IPS-20b (cell line): Measurements from ENCODE around the gene GBE1.

Source experiments
- H3K27ac ChIP-seq: one replicate; pipeline ENCODE4 v1.5.1; 2013; ENCODE audit warnings: low read length
- H3K27me3 ChIP-seq: 2 replicates; pipeline ENCODE4 v1.6.1; 2013; ENCODE audit warnings: mild to moderate bottlenecking, low read length, inconsistent platforms; ENCODE audit not compliant: insufficient read depth
- H3K36me3 ChIP-seq: 2 replicates; pipeline ENCODE4 v1.6.1; 2013; ENCODE audit warnings: low read depth, mild to moderate bottlenecking, inconsistent platforms, low read length, moderate library complexity; ENCODE audit not compliant: insufficient read depth
- H3K4me1 ChIP-seq: 2 replicates; pipeline ENCODE4 v1.6.1; 2013; ENCODE audit warnings: mild to moderate bottlenecking, control low read depth, inconsistent platforms, low read length, moderate library complexity; ENCODE audit not compliant: insufficient read depth
- H3K4me3 ChIP-seq: 2 replicates; pipeline ENCODE4 v1.5.1; 2013; ENCODE audit warnings: mild to moderate bottlenecking, low read length, inconsistent platforms
- H3K9ac ChIP-seq: 2 replicates; pipeline ENCODE4 v1.6.1; 2013; ENCODE audit warnings: low read depth, mild to moderate bottlenecking, inconsistent platforms, low read length, moderate library complexity
- H3K9me3 ChIP-seq: 2 replicates; pipeline ENCODE4 v1.6.1; 2013; ENCODE audit warnings: mild to moderate bottlenecking, low read depth, low read length, inconsistent platforms; ENCODE audit not compliant: insufficient read depth

The GBE1 gene

GRCh38 chr3:81760924-81761903 lies at the start of gene GBE1:
Gene GBE1, minus strand, starts transcription at chr3:81761645. Its CDS starts 128 bp downstream, at chr3:81761517.
- Histone ChIP-seq H3K9me3 (no peaks in the 10 kb centered on the region), H3K36me3 (no peaks in the 10 kb centered on the region), H3K4me3 (peak within 1 kb of the TSS; percentile 85), H3K4me1 (0 out of 2 replicates have a peak, but pooled peaks cover 4% of the 10 kb centered on the region), H3K9ac (peak within 1 kb of the TSS; percentile 85), H3K27ac (peak within 1 kb of the TSS; percentile 82), H3K27me3 (no peaks in the 10 kb centered on the region)

GRCh38 chr3:81808900-81809299 lies 47.5 kb upstream of the GBE1 start:
- Histone ChIP-seq H3K9ac (no peak overlapping the region), H3K9me3 (no peaks in the 10 kb centered on the region), H3K36me3 (no peaks in the 10 kb centered on the region), H3K4me1 (no peaks in the 10 kb centered on the region), H3K27me3 (no peaks in the 10 kb centered on the region), H3K4me3 (no peak overlapping the region), H3K27ac (no peak overlapping the region)

GRCh38 chr3:81799403-81799802 lies 38.0 kb upstream of the GBE1 start:
- H3K9me3 ChIP-seq: no peaks in the 10 kb centered on the region
- H3K36me3 ChIP-seq: no peaks in the 10 kb centered on the region
- H3K9ac ChIP-seq: no peak overlapping the region
- H3K27ac ChIP-seq: no peak overlapping the region
- H3K4me1 ChIP-seq: no peaks in the 10 kb centered on the region
- no peaks in the 10 kb centered on the region for H3K27me3 ChIP-seq
- no peak overlapping the region for H3K4me3 ChIP-seq

- Histone ChIP-seq H3K27me3 (no peaks in the 10 kb centered on the region), H3K36me3 (no peaks in the 10 kb centered on the region), H3K4me3 (no peak overlapping the region), H3K27ac (no peak overlapping the region), H3K9me3 (no peaks in the 10 kb centered on the region), H3K9ac (no peak overlapping the region), H3K4me1 (no peaks in the 10 kb centered on the region; the same call in 1 of the 2 replicates)
Observed at GRCh38 chr3:81793410-81793809, 32.0 kb upstream of the GBE1 start.

- Histone ChIP-seq H3K27ac (no peak overlapping the region), H3K27me3 (no peaks in the 10 kb centered on the region), H3K9ac (no peak overlapping the region), H3K4me3 (no peak overlapping the region), H3K4me1 (no peaks in the 10 kb centered on the region; the same call in 1 of the 2 replicates), H3K36me3 (no peaks in the 10 kb centered on the region), H3K9me3 (no peaks in the 10 kb centered on the region)
Observed at GRCh38 chr3:81790117-81790516, 28.7 kb upstream of the GBE1 start.

GRCh38 chr3:81789691-81790090 lies 28.2 kb upstream of the GBE1 start:
- Histone ChIP-seq H3K9me3 (no peaks in the 10 kb centered on the region), H3K4me1 (no peaks in the 10 kb centered on the region; the same call in 1 of the 2 replicates), H3K27me3 (no peaks in the 10 kb centered on the region), H3K27ac (no peak overlapping the region), H3K36me3 (no peaks in the 10 kb centered on the region), H3K4me3 (no peak overlapping the region), H3K9ac (no peak overlapping the region)

GRCh38 chr3:81788610-81789009 lies 27.2 kb upstream of the GBE1 start:
- no peaks in the 10 kb centered on the region; the same call in 1 of the 2 replicates for H3K4me1 ChIP-seq
- H3K9ac ChIP-seq: no peak overlapping the region
- H3K4me3 ChIP-seq: no peak overlapping the region
- H3K27me3 ChIP-seq: no peaks in the 10 kb centered on the region
- H3K27ac ChIP-seq: no peak overlapping the region
- H3K9me3 ChIP-seq: no peaks in the 10 kb centered on the region
- no peaks in the 10 kb centered on the region for H3K36me3 ChIP-seq

- Histone ChIP-seq H3K4me3 (no peak overlapping the region), H3K27me3 (no peaks in the 10 kb centered on the region), H3K9me3 (no peaks in the 10 kb centered on the region)
Observed at GRCh38 chr3:81788044-81788443, 26.6 kb upstream of the GBE1 start.

GRCh38 chr3:81782585-81782984 lies 21.1 kb upstream of the GBE1 start:
- H3K36me3 ChIP-seq: no peaks in the 10 kb centered on the region
- H3K9ac ChIP-seq: no peak overlapping the region
- H3K27me3 ChIP-seq: no peaks in the 10 kb centered on the region
- H3K4me1 ChIP-seq: no peaks in the 10 kb centered on the region
- no peak overlapping the region for H3K4me3 ChIP-seq
- no peaks in the 10 kb centered on the region for H3K9me3 ChIP-seq
- no peak overlapping the region for H3K27ac ChIP-seq

More at GRCh38 chr3:81788044-81788443, 26.6 kb upstream of the GBE1 start:
- no peak overlapping the region for H3K27ac ChIP-seq
- H3K36me3 ChIP-seq: no peaks in the 10 kb centered on the region
- H3K9ac ChIP-seq: no peak overlapping the region
- no peaks in the 10 kb centered on the region; the same call in 1 of the 2 replicates for H3K4me1 ChIP-seq

GRCh38 chr3:81778678-81779182 lies 17.3 kb upstream of the GBE1 start:
- H3K4me3 ChIP-seq: no peak overlapping the region
- no peaks in the 10 kb centered on the region for H3K4me1 ChIP-seq
- no peak overlapping the region for H3K27ac ChIP-seq
- H3K27me3 ChIP-seq: no peaks in the 10 kb centered on the region
- H3K36me3 ChIP-seq: no peaks in the 10 kb centered on the region
- H3K9me3 ChIP-seq: no peaks in the 10 kb centered on the region
- H3K9ac ChIP-seq: no peak overlapping the region

- no peaks in the 10 kb centered on the region for H3K27me3 ChIP-seq
- no peak overlapping the region for H3K4me3 ChIP-seq
- H3K36me3 ChIP-seq: no peaks in the 10 kb centered on the region
- H3K4me1 ChIP-seq: no peaks in the 10 kb centered on the region
- no peaks in the 10 kb centered on the region for H3K9me3 ChIP-seq
- H3K27ac ChIP-seq: no peak overlapping the region
- H3K9ac ChIP-seq: no peak overlapping the region
Observed at GRCh38 chr3:81776643-81777042, 15.2 kb upstream of the GBE1 start.

GRCh38 chr3:81770710-81771109 lies 9.3 kb upstream of the GBE1 start:
- Histone ChIP-seq H3K9me3 (no peaks in the 10 kb centered on the region; the same call in 1 of the 2 replicates), H3K9ac (no peak overlapping the region), H3K4me3 (no peak overlapping the region), H3K27ac (no peak overlapping the region), H3K36me3 (no peaks in the 10 kb centered on the region), H3K27me3 (no peaks in the 10 kb centered on the region), H3K4me1 (no peaks in the 10 kb centered on the region; the same call in 1 of the 2 replicates)
